H1 (cell line): ENCODE measurements around the gene ISOC2. TPM values are rescaled to one million over a fixed set of nuclear protein-coding genes. Genes with fewer than 3 reads are reported as not detected.

Experiments used
- CTCF ChIA-PET: fragments of 300-600 bp; sonication (Branson Sonifier 250); formaldehyde crosslinking; loops from one replicate; lab custom pipeline; 2021; ENCODE audit not compliant: partially characterized antibody; lab: Charles Lee
- POLR2A ChIA-PET: fragments of 300-600 bp; sonication (Branson Sonifier 250); formaldehyde crosslinking; loops from one replicate; lab custom pipeline; 2021; ENCODE audit warnings: inconsistent platforms; ENCODE audit not compliant: partially characterized antibody; lab: Charles Lee
- DNase-seq, 2 experiments: peaks; one replicate each; pipeline versions ENCODE4 v3.0.0 to v3.0.0-alpha.2; 2010 to 2022; ENCODE audit warnings: low spot score in 2 of 2, low read depth in 1 of 2, mixed read lengths in 1 of 2
- FAIRE-seq: peaks from 2 replicates; lab custom pipeline; 2011; peaks lifted over from hg19 to GRCh38; lab: Jason Lieb, UNC
- H2AFZ ChIP-seq: 2 replicates; pipeline ENCODE4 v1.8.1; 2012; ENCODE audit warnings: low read length, inconsistent platforms
- H2AK5ac ChIP-seq: 2 replicates; pipeline ENCODE4 v1.6.1; 2013; ENCODE audit warnings: low read depth, low read length
- H2BK120ac ChIP-seq: replicated peaks from 2 replicates; pipeline ENCODE3; 2013; ENCODE audit warnings: low read depth, low read length, inconsistent platforms
- H2BK12ac ChIP-seq: 2 replicates; pipeline ENCODE4 v1.6.1; 2013; ENCODE audit warnings: low read depth, low read length
- H2BK15ac ChIP-seq: 2 replicates; pipeline ENCODE4 v1.6.1; 2013; ENCODE audit warnings: low read length
- H2BK20ac ChIP-seq: 2 replicates; pipeline ENCODE4 v1.6.1; 2013; ENCODE audit warnings: low read length
- H2BK5ac ChIP-seq: 2 replicates; pipeline ENCODE4 v1.6.1; 2013; ENCODE audit warnings: low read depth, low read length
- H3K14ac ChIP-seq: 2 replicates; pipeline ENCODE4 v1.6.1; 2013; ENCODE audit warnings: inconsistent platforms; ENCODE audit not compliant: insufficient read length
- H3K18ac ChIP-seq: 2 replicates; pipeline ENCODE4 v1.6.1; 2013; ENCODE audit warnings: low read length; ENCODE audit errors: extremely low read depth
- H3K23ac ChIP-seq: 2 replicates; pipeline ENCODE4 v1.6.1; 2013; ENCODE audit warnings: inconsistent platforms; ENCODE audit not compliant: insufficient read length
- H3K23me2 ChIP-seq: 2 replicates; pipeline ENCODE4 v1.6.1; 2013; ENCODE audit warnings: low read depth, low read length
- H3K27ac ChIP-seq: 2 replicates; pipeline ENCODE4 v1.6.1; 2011; ENCODE audit warnings: low read depth, low read length, inconsistent platforms
- H3K27me3 ChIP-seq, 4 experiments: replicated peaks in 1 of 4; 1 replicate in 1 of 4; 2 replicates in 3 of 4; pipeline versions ENCODE4 v1.6.1 to v1.8.1; 2011 to 2013; ENCODE audit warnings: low read length in 3 of 4, mild to moderate bottlenecking in 3 of 4, inconsistent platforms in 2 of 4, mixed read lengths in 2 of 4, moderate library complexity in 1 of 4; ENCODE audit not compliant: control insufficient read depth in 3 of 4, insufficient read depth in 3 of 4; ENCODE audit errors: extremely low read depth in 1 of 4
- H3K36me3 ChIP-seq, 4 experiments: 2 replicates each; pipeline versions ENCODE4 v1.6.1 to v1.8.1; 2011 to 2013; ENCODE audit warnings: mild to moderate bottlenecking in 4 of 4, low read length in 3 of 4, moderate library complexity in 2 of 4, control low read depth in 1 of 4, inconsistent platforms in 1 of 4; ENCODE audit not compliant: insufficient read depth in 4 of 4, control insufficient read depth in 2 of 4
- H3K4ac ChIP-seq: replicated peaks from 2 replicates; pipeline ENCODE3; 2013; ENCODE audit warnings: low read length, low read depth, mixed read lengths, inconsistent platforms; ENCODE audit not compliant: insufficient read length
- H3K4me1 ChIP-seq, 4 experiments: replicated peaks in 1 of 4; 1 replicate in 1 of 4; 2 replicates in 3 of 4; pipeline versions ENCODE4 v1.6.1 to v1.8.1; 2011 to 2013; ENCODE audit warnings: low read length in 3 of 4, inconsistent platforms in 2 of 4, mixed read lengths in 1 of 4; ENCODE audit not compliant: insufficient read depth in 4 of 4, control insufficient read depth in 3 of 4
- H3K4me2 ChIP-seq, 2 experiments: 2 replicates each; pipeline versions ENCODE4 v1.6.1 to v1.8.1; 2011 to 2013; ENCODE audit warnings: low read depth in 2 of 2, low read length in 2 of 2, control low read depth in 1 of 2, inconsistent platforms in 1 of 2, mild to moderate bottlenecking in 1 of 2; ENCODE audit not compliant: insufficient read depth in 1 of 2
- H3K4me3 ChIP-seq, 4 experiments: fragments of 200-600, 300-600 bp in 1 of 4; sonication (generic), shearing (Covaris generic), sonication (Bioruptor Twin) in 1 of 4; 2 replicates each; pipeline versions ENCODE4 v1.5.1 to v1.8.1; 2011 to 2016; ENCODE audit warnings: low read length in 4 of 4, low read depth in 3 of 4, control low read depth in 2 of 4, inconsistent platforms in 2 of 4, mild to moderate bottlenecking in 2 of 4, mixed read lengths in 1 of 4, moderate library complexity in 1 of 4; ENCODE audit not compliant: insufficient read depth in 2 of 4; ENCODE audit errors: extremely low read depth in 1 of 4
- H3K56ac ChIP-seq: replicated peaks from 2 replicates; pipeline ENCODE3; 2013; ENCODE audit warnings: low read depth, mild to moderate bottlenecking, mixed read lengths, low read length, inconsistent platforms; ENCODE audit not compliant: insufficient read length
- H3K79me1 ChIP-seq: 2 replicates; pipeline ENCODE4 v1.6.1; 2013; ENCODE audit warnings: low read depth, low read length, control low read depth
- H3K79me2 ChIP-seq, 2 experiments: 2 replicates each; pipeline versions ENCODE4 v1.6.1 to v1.8.1; 2012 to 2013; ENCODE audit warnings: low read length in 2 of 2, mild to moderate bottlenecking in 2 of 2, inconsistent platforms in 1 of 2; ENCODE audit not compliant: insufficient read depth in 2 of 2, control insufficient read depth in 1 of 2
- H3K9ac ChIP-seq, 4 experiments: replicated peaks in 1 of 4; 1 replicate in 1 of 4; 2 replicates in 3 of 4; pipeline versions ENCODE4 v1.6.1 to v1.8.1; 2011 to 2013; ENCODE audit warnings: low read depth in 3 of 4, low read length in 3 of 4, control low read depth in 2 of 4, mild to moderate bottlenecking in 2 of 4, moderate library complexity in 2 of 4, inconsistent platforms in 1 of 4; ENCODE audit errors: extremely low read depth in 1 of 4
- H3K9me3 ChIP-seq, 2 experiments: 2 replicates each; pipeline versions ENCODE4 v1.6.1 to v1.8.1; 2012 to 2013; ENCODE audit warnings: mild to moderate bottlenecking in 2 of 2, moderate library complexity in 2 of 2, control low read depth in 1 of 2, inconsistent platforms in 1 of 2, low read depth in 1 of 2, low read length in 1 of 2, mixed read lengths in 1 of 2; ENCODE audit not compliant: insufficient read depth in 2 of 2
- H4K20me1 ChIP-seq, 2 experiments: replicated peaks in 1 of 2; 2 replicates each; pipeline versions ENCODE3 to v1.8.1; 2011 to 2013; ENCODE audit warnings: inconsistent platforms in 2 of 2, low read length in 2 of 2, mild to moderate bottlenecking in 1 of 2; ENCODE audit not compliant: insufficient read depth in 2 of 2, control insufficient read depth in 1 of 2
- H4K5ac ChIP-seq: 2 replicates; pipeline ENCODE4 v1.6.1; 2013; ENCODE audit warnings: low read length, low read depth, mixed read lengths, inconsistent platforms; ENCODE audit not compliant: insufficient read length
- H4K8ac ChIP-seq: 2 replicates; pipeline ENCODE4 v1.8.0; 2013; ENCODE audit warnings: mild to moderate bottlenecking, moderate library complexity, low read length, inconsistent platforms; ENCODE audit not compliant: insufficient read depth; ENCODE audit errors: extremely low read depth
- H4K91ac ChIP-seq: replicated peaks from 2 replicates; pipeline ENCODE3; 2013; ENCODE audit warnings: low read length, mixed read lengths, inconsistent platforms; ENCODE audit not compliant: insufficient read length
- PHF8 ChIP-seq: fragments of 200-600 bp; sonication (generic); conservative IDR thresholded peaks from 2 replicates; pipeline ENCODE4 v1.7.1; 2012; ENCODE audit warnings: low read depth, mild to moderate bottlenecking, inconsistent platforms, low read length, moderate library complexity
- WGBS, 2 experiments: shearing (Covaris generic) in 1 of 2; methylation state at CpG; one replicate each; pipeline versions ENCODE4 v1.1.6 to v1.1.7; 2013 to 2015; ENCODE audit warnings: low lambda C conversion rate in 2 of 2, mixed read lengths in 2 of 2, inconsistent platforms in 1 of 2, low coverage in 1 of 2, missing lambda C conversion rate in 1 of 2; ENCODE audit not compliant: insufficient replicate concordance in 2 of 2, insufficient coverage in 1 of 2, insufficient read length in 1 of 2; ENCODE audit errors: extremely low coverage in 1 of 2, missing lambda C conversion rate in 1 of 2; 5-methylcytosine and 5-hydroxymethylcytosine counted together
- polyA plus RNA-seq, 7 experiments: library from polyadenylated mRNA; depleted of rRNA in 3 of 7; stranded (reverse) in 5 of 7; unstranded in 2 of 7; fragments of >200 nt in 5 of 7; fragments of 200-250 nt in 2 of 7; gene quantifications; 1 replicate in 5 of 7; 2 replicates in 1 of 7; 4 replicates in 1 of 7; pipeline versions ENCODE4 v1.2.1 to v1.2.3, GENCODE V29; 2011 to 2013; ENCODE audit warnings: missing spikeins in 2 of 7, mixed read lengths in 2 of 7
- total RNA-seq: library from RNA; stranded (reverse); fragmentation: NEBNext Ultra II Directional; extraction: Animal tissue kit (Norgen Biotek cat#: 25700); gene quantifications from 2 replicates; pipeline ENCODE4 v1.2.1, GENCODE V29; 2021
- TF ChIP-seq, protein P1 (sequence below): IDR thresholded peaks from 2 replicates; pipeline ENCODE4 v1.6.1; 2012; ENCODE audit warnings: inconsistent platforms
- TF ChIP-seq, protein P2 (sequence below): IDR thresholded peaks from 2 replicates; pipeline ENCODE4 v1.6.1; 2012; ENCODE audit warnings: inconsistent platforms

The ISOC2 gene
- total and polyA plus RNA-seq, 2 of the 8 experiments (the other 6 are each of a cell fraction or from before 2014, with no cell fraction given), result 96.9 to 152 TPM

DNA sequence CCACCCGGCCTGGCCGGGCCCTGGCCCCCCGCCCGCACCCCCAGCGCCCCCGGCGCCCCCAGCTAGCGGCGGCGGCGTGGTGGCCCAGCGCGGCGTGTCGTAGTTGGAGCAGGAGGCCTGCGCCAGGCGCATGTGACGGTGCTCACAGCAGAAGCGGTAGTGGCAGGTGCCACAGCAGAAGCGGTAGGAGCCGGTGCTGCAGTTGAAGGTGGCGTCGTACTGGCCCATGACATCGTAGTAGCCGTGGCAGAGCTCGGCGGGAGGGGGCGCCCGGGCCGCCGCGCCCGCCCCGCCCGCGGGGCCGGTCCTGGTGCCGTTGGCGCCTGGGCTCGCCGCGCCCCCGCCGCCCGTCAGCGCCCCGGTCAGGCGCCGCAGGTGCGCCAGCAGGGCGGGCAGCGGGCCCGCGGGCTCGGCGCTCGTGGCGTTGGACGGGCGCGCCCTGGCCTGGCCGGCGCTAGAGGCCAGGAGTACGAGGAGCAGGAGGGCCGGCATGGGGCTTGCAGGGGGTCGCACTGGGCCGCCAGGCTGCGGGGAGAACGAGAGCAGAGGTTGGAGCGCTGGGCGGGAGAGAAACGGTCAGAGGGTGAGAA is 19.0 kb downstream of the ISOC2 start:
- no peaks in the 10 kb centered on the region for H3K9me3 ChIP-seq
- peaks cover 14% of the 10 kb centered on the region; the same call in 1 of the 2 replicates for H3K23me2 ChIP-seq
- no peak overlapping the region; the same call in 1 of the 2 replicates for H4K8ac ChIP-seq
- peaks cover 45 to 91% (median 80%) of the 10 kb centered on the region in 4 experiments for H3K27me3 ChIP-seq
- H2BK120ac ChIP-seq, result no peak overlapping the region
- no peaks in the 10 kb centered on the region for H3K36me3 ChIP-seq
- H4K91ac ChIP-seq, result no peak overlapping the region
- H2AFZ ChIP-seq, result no peak overlapping the region
- H3K4ac ChIP-seq, result no peak overlapping the region
- H3K23ac ChIP-seq, result no peak overlapping the region
- ChIA-PET POLR2A (interaction anchor here (0.8 to 4.4 kb wide), 5 partner anchors 10 to 59 kb away, joined by 4 to 21 read pairs (median 5); partner anchors contain the start of genes TMEM238 and UBE2S), CTCF (interaction anchor here (0.6 to 1.6 kb wide), 4 partner anchors 11 to 303 kb away, joined by 3 to 8 read pairs (median 3); no protein-coding TSS in a partner anchor)
- H3K79me1 ChIP-seq, result no peaks in the 10 kb centered on the region
- 4% methylated on average over 17 of the region's 72 CpGs; no CpG with 5 or more reads in 1 of the 2 experiments for WGBS, 2 experiments
- H3K4me3 ChIP-seq, result peak overlapping the region in 2 of 4 experiments; percentile 18 to 65; a peak in 3 of 8 replicates
- DNase-seq (peak in 1 of 2 experiments; percentile 71), FAIRE-seq (no peak)
- H3K14ac ChIP-seq, result no peak overlapping the region
- no peak overlapping the region for H2BK15ac ChIP-seq
- H3K9ac ChIP-seq, result no peak overlapping the region
- H2AK5ac ChIP-seq, result no peak overlapping the region
- no peak overlapping the region for H3K56ac ChIP-seq
- no peak overlapping the region for H4K5ac ChIP-seq
- H3K18ac ChIP-seq, result no peak overlapping the region
- no peak overlapping the region for H3K27ac ChIP-seq
- peaks cover 3 to 19% of the 10 kb centered on the region in 2 experiments for H4K20me1 ChIP-seq
- H3K4me2 ChIP-seq, result peak overlapping the region; percentile 82 to 92
- no peak overlapping the region for H2BK20ac ChIP-seq
- no peaks in the 10 kb centered on the region for H3K79me2 ChIP-seq
- H2BK5ac ChIP-seq, result no peak overlapping the region
- no peak for TF ChIP-seq PHF8
- TF ChIP-seq, protein P1, sequence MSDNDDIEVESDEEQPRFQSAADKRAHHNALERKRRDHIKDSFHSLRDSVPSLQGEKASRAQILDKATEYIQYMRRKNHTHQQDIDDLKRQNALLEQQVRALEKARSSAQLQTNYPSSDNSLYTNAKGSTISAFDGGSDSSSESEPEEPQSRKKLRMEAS, result peak; percentile 81
- TF ChIP-seq, protein P2, sequence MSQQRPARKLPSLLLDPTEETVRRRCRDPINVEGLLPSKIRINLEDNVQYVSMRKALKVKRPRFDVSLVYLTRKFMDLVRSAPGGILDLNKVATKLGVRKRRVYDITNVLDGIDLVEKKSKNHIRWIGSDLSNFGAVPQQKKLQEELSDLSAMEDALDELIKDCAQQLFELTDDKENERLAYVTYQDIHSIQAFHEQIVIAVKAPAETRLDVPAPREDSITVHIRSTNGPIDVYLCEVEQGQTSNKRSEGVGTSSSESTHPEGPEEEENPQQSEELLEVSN, result peak; percentile 72; the same call in 1 of the 2 replicates
- peaks cover 6 to 21% (median 9%) of the 10 kb centered on the region in 4 experiments for H3K4me1 ChIP-seq
- no peak overlapping the region for H2BK12ac ChIP-seq
